ENCODE results near the gene ADSS1.

The ADSS1 gene

GRCh38 chr14:104690861-104691455 is 33.1 kb upstream of the ADSS1 start:
- ChIA-PET CTCF (interaction anchor here (1.3 to 2.4 kb wide), 2 partner anchors 10 to 18 kb away, joined by 5 to 9 read pairs; no protein-coding TSS in a partner anchor), POLR2A (no interaction called here)
- TF ChIP-seq, protein P1, sequence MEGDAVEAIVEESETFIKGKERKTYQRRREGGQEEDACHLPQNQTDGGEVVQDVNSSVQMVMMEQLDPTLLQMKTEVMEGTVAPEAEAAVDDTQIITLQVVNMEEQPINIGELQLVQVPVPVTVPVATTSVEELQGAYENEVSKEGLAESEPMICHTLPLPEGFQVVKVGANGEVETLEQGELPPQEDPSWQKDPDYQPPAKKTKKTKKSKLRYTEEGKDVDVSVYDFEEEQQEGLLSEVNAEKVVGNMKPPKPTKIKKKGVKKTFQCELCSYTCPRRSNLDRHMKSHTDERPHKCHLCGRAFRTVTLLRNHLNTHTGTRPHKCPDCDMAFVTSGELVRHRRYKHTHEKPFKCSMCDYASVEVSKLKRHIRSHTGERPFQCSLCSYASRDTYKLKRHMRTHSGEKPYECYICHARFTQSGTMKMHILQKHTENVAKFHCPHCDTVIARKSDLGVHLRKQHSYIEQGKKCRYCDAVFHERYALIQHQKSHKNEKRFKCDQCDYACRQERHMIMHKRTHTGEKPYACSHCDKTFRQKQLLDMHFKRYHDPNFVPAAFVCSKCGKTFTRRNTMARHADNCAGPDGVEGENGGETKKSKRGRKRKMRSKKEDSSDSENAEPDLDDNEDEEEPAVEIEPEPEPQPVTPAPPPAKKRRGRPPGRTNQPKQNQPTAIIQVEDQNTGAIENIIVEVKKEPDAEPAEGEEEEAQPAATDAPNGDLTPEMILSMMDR (IDR thresholded peaks at IDR 0.05; ENCODE audit: control extremely low read depth, extremely low read depth, low read depth, missing control alignments): no peak

DNA sequence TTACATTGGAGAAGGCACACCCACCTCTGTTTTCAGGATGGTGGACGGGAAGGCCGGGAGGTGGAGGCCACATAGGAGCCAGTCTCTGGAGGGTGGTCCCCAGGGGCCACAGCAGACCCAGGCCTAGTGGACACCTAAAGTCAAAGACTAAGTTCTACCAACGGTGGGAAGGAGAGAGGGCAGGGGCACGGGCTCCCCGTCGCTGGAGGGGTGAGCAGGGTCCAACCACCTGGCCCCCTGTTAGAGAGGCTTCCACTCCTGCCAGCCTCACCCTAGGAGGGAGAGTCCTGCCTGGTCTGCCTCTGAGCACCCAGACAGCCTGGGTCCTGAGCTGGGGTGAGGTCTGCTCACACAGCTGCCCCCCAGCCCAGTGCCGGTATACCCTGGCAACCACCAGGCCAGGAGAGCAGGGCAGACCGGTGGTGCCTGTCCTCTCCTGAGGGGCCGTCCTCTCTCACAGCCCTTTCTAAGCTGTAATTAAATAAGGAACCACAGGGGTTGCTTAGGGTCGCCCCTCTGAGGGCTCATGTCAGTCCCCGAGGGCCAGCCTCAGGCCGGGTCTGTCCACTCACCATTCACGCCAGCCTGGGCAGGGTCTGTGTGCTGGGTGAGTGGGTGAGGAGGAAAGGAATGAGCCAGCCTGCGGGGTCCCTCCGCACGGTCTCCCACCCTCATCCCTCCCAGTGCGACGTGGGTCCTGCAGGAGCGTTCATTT is 32.3 kb upstream of the ADSS1 start:
- ChIA-PET CTCF (interaction anchor here (1.1 to 2.4 kb wide), 2 partner anchors 14 to 17 kb away, joined by 3 to 9 read pairs; no protein-coding TSS in a partner anchor), POLR2A (no interaction called here)
- DNase-seq (ENCODE audit: extremely low spot score): no peak
- TF ChIP-seq, protein P1 (IDR thresholded peaks at IDR 0.05; ENCODE audit: control extremely low read depth, extremely low read depth, low read depth, missing control alignments): no peak

More at GRCh38 chr14:104690861-104691455, 33.1 kb upstream of the ADSS1 start:
- DNase-seq (ENCODE audit: extremely low spot score): no peak

GRCh38 chr14:104692261-104692938 is 31.6 kb upstream of the ADSS1 start:
- DNase-seq (ENCODE audit: extremely low spot score): no peak
- CTCF ChIA-PET: interaction anchor here (1.1 kb wide), 1 partner anchor 13 kb away, joined by 3 read pairs; no protein-coding TSS in a partner anchor
- TF ChIP-seq, protein P1 (IDR thresholded peaks at IDR 0.05; ENCODE audit: control extremely low read depth, extremely low read depth, low read depth, missing control alignments): no peak
- POLR2A ChIA-PET: no interaction called here

GRCh38 chr14:104692939-104693315 is 31.1 kb upstream of the ADSS1 start:
- no peak for DNase-seq (ENCODE audit: extremely low spot score)
- ChIA-PET CTCF (interaction anchor here (1.1 to 2.5 kb wide), 3 partner anchors 12 to 16 kb away, joined by 3 to 8 read pairs (median 3); no protein-coding TSS in a partner anchor), POLR2A (no interaction called here)
- TF ChIP-seq, protein P1 (IDR thresholded peaks at IDR 0.05; ENCODE audit: control extremely low read depth, extremely low read depth, low read depth, missing control alignments): no peak

GRCh38 chr14:104693482-104694431 is 30.3 kb upstream of the ADSS1 start:
- TF ChIP-seq, protein P1 (IDR thresholded peaks at IDR 0.05; ENCODE audit: control extremely low read depth, extremely low read depth, low read depth, missing control alignments): no peak
- ChIA-PET POLR2A (no interaction called here), CTCF (interaction anchor here (1.2 to 2.5 kb wide), 3 partner anchors 14 to 53 kb away, joined by 3 to 8 read pairs (median 4); no protein-coding TSS in a partner anchor)
- DNase-seq (ENCODE audit: extremely low spot score): no peak

All from GM10248 (cell line).